ENCODE results near the gene GOLGA6A.

The GOLGA6A gene

GRCh38 chr15:74041311-74041756 lies 41.0 kb downstream of the GOLGA6A start:
- no peak overlapping the region for H3K27ac ChIP-seq
- H3K36me3 ChIP-seq: peaks cover 4% of the 10 kb centered on the region; the same call in 1 of the 2 replicates
- H3K27me3 ChIP-seq (ENCODE audit: insufficient read depth, low read depth, severe bottlenecking): no peaks in the 10 kb centered on the region
- DNase-seq: no peak
- TF ChIP-seq CTCF (IDR thresholded peaks at IDR 0.05; ENCODE audit: low read depth, low read length): no peak
- no peaks in the 10 kb centered on the region for H3K9me3 ChIP-seq (ENCODE audit: severe bottlenecking)
- no peak overlapping the region for H3K4me3 ChIP-seq (ENCODE audit: low read depth, low read length)

- H3K36me3 ChIP-seq: peaks cover 7% of the 10 kb centered on the region; the same call in 1 of the 2 replicates
- H3K9me3 ChIP-seq (ENCODE audit: severe bottlenecking): no peaks in the 10 kb centered on the region
- no peak for TF ChIP-seq CTCF (IDR thresholded peaks at IDR 0.05; ENCODE audit: low read depth, low read length)
- H3K27ac ChIP-seq: no peak overlapping the region
- no peak for DNase-seq
- H3K27me3 ChIP-seq (ENCODE audit: insufficient read depth, low read depth, severe bottlenecking): no peaks in the 10 kb centered on the region
- no peak overlapping the region for H3K4me3 ChIP-seq (ENCODE audit: low read depth, low read length)
Measured at GRCh38 chr15:74040109-74040850, 42.1 kb downstream of the GOLGA6A start.

- H3K27ac ChIP-seq: no peak overlapping the region
- no peak for TF ChIP-seq CTCF (IDR thresholded peaks at IDR 0.05; ENCODE audit: low read depth, low read length)
- no peak overlapping the region for H3K4me3 ChIP-seq (ENCODE audit: low read depth, low read length)
- H3K9me3 ChIP-seq (ENCODE audit: severe bottlenecking): no peaks in the 10 kb centered on the region
- H3K36me3 ChIP-seq: peaks cover 14% of the 10 kb centered on the region; the same call in 1 of the 2 replicates
- H3K27me3 ChIP-seq (ENCODE audit: insufficient read depth, low read depth, severe bottlenecking): no peaks in the 10 kb centered on the region
- DNase-seq: no peak
Measured at GRCh38 chr15:74039656-74040010, 42.7 kb downstream of the GOLGA6A start.

GRCh38 chr15:74038707-74039655 lies 43.4 kb downstream of the GOLGA6A start:
- TF ChIP-seq CTCF (IDR thresholded peaks at IDR 0.05; ENCODE audit: low read depth, low read length): no peak
- Histone ChIP-seq H3K27me3 (ENCODE audit: insufficient read depth, low read depth, severe bottlenecking) (no peaks in the 10 kb centered on the region), H3K4me3 (ENCODE audit: low read depth, low read length) (no peak overlapping the region), H3K9me3 (ENCODE audit: severe bottlenecking) (no peaks in the 10 kb centered on the region), H3K36me3 (peaks cover 19% of the 10 kb centered on the region; the same call in 1 of the 2 replicates), H3K27ac (no peak overlapping the region)
- DNase-seq: no peak

- H3K4me3 ChIP-seq (ENCODE audit: low read depth, low read length): no peak overlapping the region
- no peak for TF ChIP-seq CTCF (IDR thresholded peaks at IDR 0.05; ENCODE audit: low read depth, low read length)
- H3K27ac ChIP-seq: no peak overlapping the region
- H3K36me3 ChIP-seq: peaks cover 27% of the 10 kb centered on the region
- DNase-seq: no peak
- H3K9me3 ChIP-seq (ENCODE audit: severe bottlenecking): no peaks in the 10 kb centered on the region
- no peaks in the 10 kb centered on the region for H3K27me3 ChIP-seq (ENCODE audit: insufficient read depth, low read depth, severe bottlenecking)
Measured at GRCh38 chr15:74037171-74038117, 44.9 kb downstream of the GOLGA6A start.

Measured in WERI-Rb-1 (cell line).